GM12878 (cell line): ENCODE results near the gene BCAS3. TPM values are rescaled to one million over a fixed set of nuclear protein-coding genes. Genes with fewer than 3 reads are reported as not detected.
A peak's percentile ranks its signal among the peaks of the same experiment; 100 is the strongest.

ENCODE experiments used
- ATAC-seq: fragments of 200-7000 bp; cut with Tn5 transposase; 3 replicates; pipeline ENCODE4 v1.9.1; 2020; ENCODE audit warnings: mild to moderate bottlenecking, moderate library complexity
- BruUV-seq: library from RNA; stranded (reverse); fragments of 400-500 nt; replicated peaks from 2 replicates; lab custom pipeline; 2021; lab: Mats Ljungman, UMichigan
- CTCF ChIA-PET: fragments of 300-600 bp; sonication (Branson Sonifier 250); formaldehyde crosslinking; extraction: SDS; loops from one replicate; lab custom pipeline; 2021; ENCODE audit warnings: inconsistent platforms; lab: Yijun Ruan, JAX
- POLR2A ChIA-PET: fragments of 350-600 bp; formaldehyde crosslinking; extraction: SDS; loops from one replicate; lab custom pipeline; 2021; ENCODE audit warnings: inconsistent platforms; lab: Charles Lee
- RAD21 ChIA-PET: fragments of 300-600 bp; sonication (Branson Sonifier 250); formaldehyde crosslinking; loops from one replicate; lab custom pipeline; 2023; ENCODE audit warnings: antibody characterized with exemption; ENCODE audit not compliant: unreplicated experiment; lab: Charles Lee
- SMC1A ChIA-PET: fragments of 300-600 bp; sonication (Branson Sonifier 250); formaldehyde crosslinking; loops from one replicate; lab custom pipeline; 2023; ENCODE audit not compliant: unreplicated experiment, uncharacterized antibody; lab: Charles Lee
- DNase-seq: peaks from one replicate; pipeline ENCODE4 v3.0.0-alpha.2; 2011; ENCODE audit warnings: low read depth, low spot score
- FAIRE-seq: peaks from 3 replicates; lab custom pipeline; 2011; peaks lifted over from hg19 to GRCh38; lab: Jason Lieb, UNC
- H2AFZ ChIP-seq: 2 replicates; pipeline ENCODE4 v1.6.0; 2011; ENCODE audit warnings: low read depth, low read length, control low read depth; ENCODE audit not compliant: control insufficient read depth
- H3K27ac ChIP-seq: 2 replicates; pipeline ENCODE4 v1.5.1; 2011; ENCODE audit warnings: control low read depth; ENCODE audit not compliant: control insufficient read depth, insufficient read depth
- H3K27me3 ChIP-seq, 2 experiments: replicated peaks in 1 of 2; 2 replicates each; pipeline versions ENCODE4 v1.6.0 to v1.6.1; 2011; ENCODE audit warnings: low read length in 1 of 2; ENCODE audit not compliant: control insufficient read depth in 2 of 2, insufficient read depth in 2 of 2
- H3K36me3 ChIP-seq, 2 experiments: 2 replicates each; pipeline ENCODE4 v1.5.1; 2011; ENCODE audit warnings: low read length in 1 of 2; ENCODE audit not compliant: control insufficient read depth in 2 of 2, insufficient read depth in 2 of 2
- H3K4me1 ChIP-seq: 2 replicates; pipeline ENCODE4 v1.6.1; 2011; ENCODE audit warnings: mild to moderate bottlenecking, low read length, moderate library complexity, mixed read lengths; ENCODE audit not compliant: control insufficient read depth, insufficient read depth
- H3K4me2 ChIP-seq: 2 replicates; pipeline ENCODE4 v1.6.0; 2011; ENCODE audit warnings: control low read depth; ENCODE audit not compliant: control insufficient read depth, insufficient read depth
- H3K4me3 ChIP-seq: fragments of 200-600 bp; sonication (generic); 2 replicates; pipeline ENCODE4 v1.5.1; 2016
- H3K79me2 ChIP-seq: 2 replicates; pipeline ENCODE4 v1.6.0; 2011; ENCODE audit warnings: low read length; ENCODE audit not compliant: control insufficient read depth, insufficient read depth
- H3K9ac ChIP-seq: 2 replicates; pipeline ENCODE4 v1.8.0; 2011; ENCODE audit warnings: low read length, control low read depth, mixed read lengths; ENCODE audit not compliant: control insufficient read depth, insufficient read depth
- H3K9me3 ChIP-seq: replicated peaks from 3 replicates; pipeline ENCODE4 v1.5.1; 2011; ENCODE audit warnings: mild to moderate bottlenecking, low read length; ENCODE audit not compliant: control insufficient read depth, insufficient read depth
- H4K20me1 ChIP-seq: 2 replicates; pipeline ENCODE4 v1.6.0; 2011; ENCODE audit not compliant: control insufficient read depth, insufficient read depth
- ATF7 ChIP-seq: fragments of 450-650 bp; IDR thresholded peaks from 2 replicates; pipeline ENCODE4 v1.6.1; 2016; ENCODE audit warnings: low read depth, mild to moderate bottlenecking
- ETV6 ChIP-seq, 2 experiments: fragments of 450-650 bp in 1 of 2; IDR thresholded peaks in 1 of 2; conservative IDR thresholded peaks in 1 of 2; 2 replicates each; pipeline ENCODE4 v1.6.1; 2014; ENCODE audit warnings: antibody characterized with exemption in 1 of 2, borderline replicate concordance in 1 of 2, low read depth in 1 of 2, mild to moderate bottlenecking in 1 of 2, moderate library complexity in 1 of 2
- EZH2 ChIP-seq: IDR thresholded peaks from 2 replicates; pipeline ENCODE4 v1.6.1; 2012; ENCODE audit warnings: low read depth, mild to moderate bottlenecking, control low read depth, inconsistent platforms, low read length, borderline replicate concordance; ENCODE audit not compliant: control insufficient read depth
- NFXL1 ChIP-seq: fragments of 450-650 bp; IDR thresholded peaks from 2 replicates; pipeline ENCODE4 v1.6.1; 2017; ENCODE audit warnings: antibody characterized with exemption, mild to moderate bottlenecking, borderline replicate concordance
- WGBS: methylation state at CpG from one replicate; pipeline ENCODE4 v1.1.6; 2016; ENCODE audit warnings: low lambda C conversion rate; ENCODE audit not compliant: insufficient replicate concordance, insufficient coverage; ENCODE audit errors: missing lambda C conversion rate; 5-methylcytosine and 5-hydroxymethylcytosine counted together
- in situ Hi-C: fragments of 300-500 bp; cut with MboI; formaldehyde crosslinking; loops from 9 replicates; pipeline ENCODE4 v1.14.3; 2018; ENCODE audit warnings: mixed read lengths
- intact Hi-C: fragments of 100-400 bp; cut with micrococcal nuclease; formaldehyde crosslinking; loops from one replicate; pipeline ENCODE4 v1.14.2; 2022; ENCODE audit not compliant: unreplicated experiment
- polyA plus RNA-seq, 11 experiments: library from polyadenylated mRNA; depleted of rRNA in 4 of 11; unstranded in 6 of 11; stranded (reverse) in 5 of 11; fragments of >200 nt; fragmentation: Nextera tagmentation in 4 of 11; fragmentation: Illumina TruSeq in 1 of 11; extraction: Ambion mirVana in 4 of 11; extraction: Trizol in 1 of 11; gene quantifications; 1 replicate in 1 of 11; 2 replicates in 10 of 11; pipeline versions ENCODE4 v1.2.1 to v1.2.3, GENCODE V29; 2011 to 2016; ENCODE audit warnings: inconsistent platforms in 2 of 11, missing spikeins in 2 of 11, low read depth in 1 of 11
- total RNA-seq, 4 experiments: library from RNA; depleted of rRNA in 3 of 4; stranded (reverse); fragments of >200 nt in 3 of 4; fragmentation: Illumina TruSeq in 1 of 4; extraction: Trizol in 1 of 4; gene quantifications; 2 replicates each; pipeline versions ENCODE4 v1.2.1 to v1.2.3, GENCODE V29; 2013 to 2021
- TF ChIP-seq, protein P1 (sequence below): fragments of 450-650 bp; formaldehyde crosslinking; IDR thresholded peaks from 2 replicates; pipeline ENCODE4 v1.4.0; 2020; ENCODE audit warnings: mild to moderate bottlenecking, moderate library complexity
- TF ChIP-seq, protein P2 (sequence below): fragments of 150-350 bp; IDR thresholded peaks from 2 replicates; pipeline ENCODE4 v1.6.1; 2016; ENCODE audit warnings: low read depth, low read length

The BCAS3 gene
- total and polyA plus RNA-seq, 10 of the 15 experiments (the other 5 are each of a cell fraction or from before 2014, with no cell fraction given): 2.1 to 11.0 (median 6.6) TPM

DNA sequence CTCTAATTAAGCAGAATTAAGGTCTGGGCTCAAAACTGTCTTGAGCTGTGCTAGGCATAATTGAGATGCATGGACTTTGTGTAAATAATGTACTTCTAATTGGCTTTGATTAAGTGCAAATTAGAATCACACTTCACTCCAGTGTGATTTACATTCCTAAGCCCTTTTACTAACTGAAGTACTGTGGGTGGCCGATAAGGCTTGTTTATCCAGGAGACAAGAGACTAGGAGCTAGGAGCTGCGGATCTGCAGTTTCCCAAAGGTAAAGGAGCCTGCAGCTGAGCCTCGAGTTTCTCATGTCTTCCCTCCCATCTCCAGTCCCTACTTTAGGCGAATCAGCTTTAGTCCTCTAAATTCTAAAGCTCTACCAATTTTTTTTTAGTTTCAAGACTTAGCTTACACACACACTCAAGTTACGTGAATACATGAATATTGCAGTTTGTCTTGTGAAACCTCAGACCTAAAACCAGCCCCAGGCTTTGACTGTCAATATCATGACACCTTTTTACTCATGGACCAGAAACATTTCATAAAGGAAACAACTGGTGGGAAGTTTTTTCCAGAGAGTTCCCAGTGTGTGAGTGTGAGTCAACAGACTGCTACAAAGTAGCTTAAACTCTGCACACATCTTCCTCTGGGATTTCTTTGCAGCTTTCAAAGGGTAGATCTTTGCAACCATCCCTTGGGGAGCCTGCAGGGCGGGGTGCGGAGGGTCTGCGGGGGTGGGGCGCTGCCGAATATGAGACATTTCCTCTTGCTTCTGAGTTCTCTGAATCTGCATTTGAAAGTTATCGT lies 608.1 kb downstream of the BCAS3 start:
- no peak for FAIRE-seq
- no peak overlapping the region for H3K27ac ChIP-seq
- no peak for TF ChIP-seq ATF7
- no peak for TF ChIP-seq EZH2
- TF ChIP-seq, protein P1, sequence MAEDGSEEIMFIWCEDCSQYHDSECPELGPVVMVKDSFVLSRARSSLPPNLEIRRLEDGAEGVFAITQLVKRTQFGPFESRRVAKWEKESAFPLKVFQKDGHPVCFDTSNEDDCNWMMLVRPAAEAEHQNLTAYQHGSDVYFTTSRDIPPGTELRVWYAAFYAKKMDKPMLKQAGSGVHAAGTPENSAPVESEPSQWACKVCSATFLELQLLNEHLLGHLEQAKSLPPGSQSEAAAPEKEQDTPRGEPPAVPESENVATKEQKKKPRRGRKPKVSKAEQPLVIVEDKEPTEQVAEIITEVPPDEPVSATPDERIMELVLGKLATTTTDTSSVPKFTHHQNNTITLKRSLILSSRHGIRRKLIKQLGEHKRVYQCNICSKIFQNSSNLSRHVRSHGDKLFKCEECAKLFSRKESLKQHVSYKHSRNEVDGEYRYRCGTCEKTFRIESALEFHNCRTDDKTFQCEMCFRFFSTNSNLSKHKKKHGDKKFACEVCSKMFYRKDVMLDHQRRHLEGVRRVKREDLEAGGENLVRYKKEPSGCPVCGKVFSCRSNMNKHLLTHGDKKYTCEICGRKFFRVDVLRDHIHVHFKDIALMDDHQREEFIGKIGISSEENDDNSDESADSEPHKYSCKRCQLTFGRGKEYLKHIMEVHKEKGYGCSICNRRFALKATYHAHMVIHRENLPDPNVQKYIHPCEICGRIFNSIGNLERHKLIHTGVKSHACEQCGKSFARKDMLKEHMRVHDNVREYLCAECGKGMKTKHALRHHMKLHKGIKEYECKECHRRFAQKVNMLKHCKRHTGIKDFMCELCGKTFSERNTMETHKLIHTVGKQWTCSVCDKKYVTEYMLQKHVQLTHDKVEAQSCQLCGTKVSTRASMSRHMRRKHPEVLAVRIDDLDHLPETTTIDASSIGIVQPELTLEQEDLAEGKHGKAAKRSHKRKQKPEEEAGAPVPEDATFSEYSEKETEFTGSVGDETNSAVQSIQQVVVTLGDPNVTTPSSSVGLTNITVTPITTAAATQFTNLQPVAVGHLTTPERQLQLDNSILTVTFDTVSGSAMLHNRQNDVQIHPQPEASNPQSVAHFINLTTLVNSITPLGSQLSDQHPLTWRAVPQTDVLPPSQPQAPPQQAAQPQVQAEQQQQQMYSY (CRISPR knock-in tag): no peak
- peak in 1 of 2 experiments; percentile 69; a peak in 1 of 4 replicates for TF ChIP-seq ETV6 (conservative IDR thresholded peaks at IDR 0.05 in 1 of 2, IDR thresholded peaks at IDR 0.05 in 1 of 2; ENCODE audit: borderline replicate concordance in 1 of 2, low read depth in 1 of 2)
- TF ChIP-seq, protein P2, sequence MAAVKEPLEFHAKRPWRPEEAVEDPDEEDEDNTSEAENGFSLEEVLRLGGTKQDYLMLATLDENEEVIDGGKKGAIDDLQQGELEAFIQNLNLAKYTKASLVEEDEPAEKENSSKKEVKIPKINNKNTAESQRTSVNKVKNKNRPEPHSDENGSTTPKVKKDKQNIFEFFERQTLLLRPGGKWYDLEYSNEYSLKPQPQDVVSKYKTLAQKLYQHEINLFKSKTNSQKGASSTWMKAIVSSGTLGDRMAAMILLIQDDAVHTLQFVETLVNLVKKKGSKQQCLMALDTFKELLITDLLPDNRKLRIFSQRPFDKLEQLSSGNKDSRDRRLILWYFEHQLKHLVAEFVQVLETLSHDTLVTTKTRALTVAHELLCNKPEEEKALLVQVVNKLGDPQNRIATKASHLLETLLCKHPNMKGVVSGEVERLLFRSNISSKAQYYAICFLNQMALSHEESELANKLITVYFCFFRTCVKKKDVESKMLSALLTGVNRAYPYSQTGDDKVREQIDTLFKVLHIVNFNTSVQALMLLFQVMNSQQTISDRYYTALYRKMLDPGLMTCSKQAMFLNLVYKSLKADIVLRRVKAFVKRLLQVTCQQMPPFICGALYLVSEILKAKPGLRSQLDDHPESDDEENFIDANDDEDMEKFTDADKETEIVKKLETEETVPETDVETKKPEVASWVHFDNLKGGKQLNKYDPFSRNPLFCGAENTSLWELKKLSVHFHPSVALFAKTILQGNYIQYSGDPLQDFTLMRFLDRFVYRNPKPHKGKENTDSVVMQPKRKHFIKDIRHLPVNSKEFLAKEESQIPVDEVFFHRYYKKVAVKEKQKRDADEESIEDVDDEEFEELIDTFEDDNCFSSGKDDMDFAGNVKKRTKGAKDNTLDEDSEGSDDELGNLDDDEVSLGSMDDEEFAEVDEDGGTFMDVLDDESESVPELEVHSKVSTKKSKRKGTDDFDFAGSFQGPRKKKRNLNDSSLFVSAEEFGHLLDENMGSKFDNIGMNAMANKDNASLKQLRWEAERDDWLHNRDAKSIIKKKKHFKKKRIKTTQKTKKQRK: no peak
- TF ChIP-seq NFXL1: peak; percentile 37; the same call in 1 of the 2 replicates
- TF ChIP-seq, all 136 proteins: peak for 2
- Histone ChIP-seq H3K9ac (no peak overlapping the region), H3K4me1 (no peaks in the 10 kb centered on the region; the same call in 1 of the 2 replicates), H3K4me2 (no peak overlapping the region), H3K79me2 (no peaks in the 10 kb centered on the region), H3K9me3 (no peaks in the 10 kb centered on the region; the same call in 2 of the 3 replicates), H4K20me1 (no peaks in the 10 kb centered on the region), H2AFZ (no peak overlapping the region), H3K27me3 (no peaks in the 10 kb centered on the region), H3K4me3 (no peak overlapping the region), H3K36me3 (no peaks in the 10 kb centered on the region)
- no peak for DNase-seq
- RAD21 ChIA-PET: no interaction called here
- SMC1A ChIA-PET: interaction anchor here (0.7 to 1.3 kb wide), 2 partner anchors 9 to 18 kb away, joined by 3 to 5 read pairs; no protein-coding TSS in a partner anchor
- in situ Hi-C loops: no loop called here
- WGBS: 40% methylated on average over 11 of the region's 11 CpGs
- POLR2A ChIA-PET: no interaction called here
- no peak for ATAC-seq
- intact Hi-C loops: no loop called here
- no TSS peak for BruUV-seq
- CTCF ChIA-PET: no interaction called here
